ENCODE results near the gene HSD17B11.

DNA sequence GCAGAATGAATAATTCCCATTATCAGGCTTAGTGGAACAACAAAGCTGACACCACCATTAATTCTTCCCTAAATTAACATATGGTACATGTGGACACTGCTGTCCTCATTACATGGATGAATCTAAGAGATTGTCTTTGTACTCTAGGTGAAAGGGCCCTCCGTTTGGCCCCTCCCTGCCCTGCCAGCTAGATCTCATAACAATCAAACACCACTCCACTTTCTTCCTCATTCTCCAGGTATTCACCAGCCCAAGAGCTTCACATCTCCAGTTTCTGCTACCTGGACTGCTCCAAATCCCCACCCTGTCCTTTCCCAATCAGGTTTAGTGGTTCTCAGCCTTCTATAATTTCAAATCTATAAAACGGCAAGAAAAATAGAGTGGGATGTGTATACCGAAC, 3.8 kb downstream of the HSD17B11 start:
- TF ChIP-seq POLR2A (IDR thresholded peaks at IDR 0.05; ENCODE audit: low read length) (no peak), GATA1 (IDR thresholded peaks at IDR 0.05; ENCODE audit: low read depth, low read length) (no peak)

All from erythroblast (primary cell).